Endothelial cell of umbilical vein (primary cell): ENCODE data around the gene SYNE1. TPM values are rescaled to one million over a fixed set of nuclear protein-coding genes. Genes with fewer than 3 reads are reported as not detected.

Source experiments
- BruUV-seq: library from RNA; stranded (reverse); fragments of 400-500 nt; replicated peaks from 2 replicates; lab custom pipeline; 2021; lab: Mats Ljungman, UMichigan
- CTCF ChIA-PET: fragments of 300-600, 350-600 bp; sonication (Branson Sonifier 250); formaldehyde crosslinking; loops from one replicate; lab custom pipeline; 2021; ENCODE audit warnings: antibody characterized with exemption, inconsistent platforms; lab: Charles Lee
- POLR2A ChIA-PET: fragments of 300-600, 350-600 bp; sonication (Branson Sonifier 250); formaldehyde crosslinking; loops from one replicate; lab custom pipeline; 2021; ENCODE audit warnings: antibody characterized with exemption, inconsistent platforms; lab: Charles Lee
- DNase-seq: peaks from one replicate; pipeline ENCODE4 v3.0.0-alpha.2; 2011; ENCODE audit warnings: low read depth, low spot score
- FAIRE-seq: peaks from 2 replicates; lab custom pipeline; 2011; peaks lifted over from hg19 to GRCh38; lab: Jason Lieb, UNC
- H2AFZ ChIP-seq: 2 replicates; pipeline ENCODE4 v1.6.0; 2012; ENCODE audit warnings: low read depth, low read length, control low read depth, inconsistent platforms
- H3K27ac ChIP-seq: 2 replicates; pipeline ENCODE4 v1.5.1; 2011; ENCODE audit warnings: low read depth, mild to moderate bottlenecking, control low read depth, low read length, moderate library complexity; ENCODE audit not compliant: insufficient read depth
- H3K27me3 ChIP-seq, 2 experiments: 2 replicates each; pipeline versions ENCODE4 v1.6.0 to v1.6.1; 2011; ENCODE audit warnings: low read length in 2 of 2, mixed read lengths in 1 of 2; ENCODE audit not compliant: control insufficient read depth in 2 of 2, insufficient read depth in 2 of 2
- H3K36me3 ChIP-seq, 2 experiments: 2 replicates in 1 of 2; 3 replicates in 1 of 2; pipeline ENCODE4 v1.5.1; 2011; ENCODE audit warnings: low read length in 2 of 2, mild to moderate bottlenecking in 1 of 2, moderate library complexity in 1 of 2; ENCODE audit not compliant: control insufficient read depth in 2 of 2, insufficient read depth in 2 of 2; ENCODE audit errors: extremely low read depth in 1 of 2
- H3K4me1 ChIP-seq: 3 replicates; pipeline ENCODE4 v1.5.1; 2011; ENCODE audit warnings: mild to moderate bottlenecking, low read length; ENCODE audit not compliant: control insufficient read depth, insufficient read depth; ENCODE audit errors: extremely low read depth
- H3K4me2 ChIP-seq: 2 replicates; pipeline ENCODE4 v1.6.1; 2011; ENCODE audit warnings: low read length, control low read depth, mixed read lengths; ENCODE audit not compliant: insufficient read depth
- H3K4me3 ChIP-seq, 3 experiments: fragments of 200-600 bp in 1 of 3; sonication (generic), shearing (Covaris generic) in 1 of 3; replicated peaks in 1 of 3; 2 replicates each; pipeline ENCODE4 v1.5.1; 2011 to 2016; ENCODE audit warnings: control low read depth in 3 of 3, low read length in 3 of 3, mild to moderate bottlenecking in 2 of 3, inconsistent platforms in 1 of 3, low read depth in 1 of 3, moderate library complexity in 1 of 3; ENCODE audit not compliant: insufficient read depth in 1 of 3
- H3K79me2 ChIP-seq: 2 replicates; pipeline ENCODE4 v1.6.0; 2012; ENCODE audit warnings: low read length, inconsistent platforms; ENCODE audit not compliant: control insufficient read depth, insufficient read depth
- H3K9ac ChIP-seq: replicated peaks from 2 replicates; pipeline ENCODE3; 2011; ENCODE audit warnings: low read length, control low read depth; ENCODE audit not compliant: insufficient read depth; ENCODE audit errors: extremely low read depth
- H3K9me1 ChIP-seq: replicated peaks from 3 replicates; pipeline ENCODE4 v1.6.0; 2011; ENCODE audit warnings: mild to moderate bottlenecking, low read length; ENCODE audit not compliant: control insufficient read depth, insufficient read depth; ENCODE audit errors: extremely low read depth
- H3K9me3 ChIP-seq: replicated peaks from 2 replicates; pipeline ENCODE4 v1.5.1; 2012; ENCODE audit warnings: low read length, inconsistent platforms; ENCODE audit not compliant: control insufficient read depth, insufficient read depth
- H4K20me1 ChIP-seq: replicated peaks from 2 replicates; pipeline ENCODE3; 2011; ENCODE audit warnings: mild to moderate bottlenecking, low read length; ENCODE audit not compliant: control insufficient read depth, insufficient read depth; ENCODE audit errors: extremely low read depth
- EZH2 ChIP-seq: IDR thresholded peaks from 2 replicates; pipeline ENCODE4 v1.6.1; 2012; ENCODE audit warnings: borderline replicate concordance, low read depth, mild to moderate bottlenecking, moderate library complexity, low read length, inconsistent platforms; ENCODE audit not compliant: severe bottlenecking
- FOS ChIP-seq: IDR thresholded peaks from 2 replicates; pipeline ENCODE4 v1.6.1; 2011; ENCODE audit warnings: mild to moderate bottlenecking, low read length, moderate library complexity, borderline replicate concordance; ENCODE audit not compliant: insufficient read depth
- GATA2 ChIP-seq: IDR thresholded peaks from 2 replicates; pipeline ENCODE4 v1.7.0; 2011; ENCODE audit warnings: low read depth, mild to moderate bottlenecking, moderate library complexity, mixed read lengths, low read length; ENCODE audit not compliant: insufficient read length, insufficient read depth
- JUN ChIP-seq: IDR thresholded peaks from 2 replicates; pipeline ENCODE4 v1.6.1; 2011; ENCODE audit warnings: borderline replicate concordance, low read depth; ENCODE audit not compliant: insufficient read length, insufficient read depth
- MAX ChIP-seq: IDR thresholded peaks from 2 replicates; pipeline ENCODE4 v1.6.1; 2011; ENCODE audit not compliant: insufficient read depth, insufficient read length
- MYC ChIP-seq: IDR thresholded peaks from one replicate; pipeline ENCODE4 v1.6.1; 2011; ENCODE audit warnings: mild to moderate bottlenecking, low read depth, low read length
- POLR2A ChIP-seq: IDR thresholded peaks from 2 replicates; pipeline ENCODE4 v1.6.1; 2012; ENCODE audit warnings: low read depth, mild to moderate bottlenecking, control low read depth, low read length
- POLR2AphosphoS5 ChIP-seq: IDR thresholded peaks from 2 replicates; pipeline ENCODE4 v1.6.1; 2012; ENCODE audit warnings: low read depth, mild to moderate bottlenecking, control low read depth, low read length, moderate library complexity; ENCODE audit not compliant: insufficient read depth
- dilution Hi-C: fragments of 300-500 bp; cut with MboI; formaldehyde crosslinking; loops from one replicate; pipeline ENCODE4 v1.15.0; 2019; ENCODE audit warnings: low sequenced_read_pairs; ENCODE audit not compliant: extremely low pct_ligation_motif_present
- intact Hi-C: fragments of 100-400 bp; cut with micrococcal nuclease; formaldehyde crosslinking; loops from one replicate; pipeline ENCODE4 v1.10.0; 2022
- polyA plus RNA-seq, 4 experiments: library from polyadenylated mRNA; depleted of rRNA in 3 of 4; stranded (reverse) in 3 of 4; unstranded in 1 of 4; fragments of >200 nt; gene quantifications; 2 replicates each; pipeline versions ENCODE4 v1.2.1 to v1.2.3, GENCODE V29; 2011 to 2012; ENCODE audit warnings: missing spikeins in 1 of 4
- total RNA-seq: library from RNA; stranded (reverse); gene quantifications from 2 replicates; pipeline ENCODE4 v1.2.3, GENCODE V29; 2021
- TF ChIP-seq, protein P1 (sequence below), 2 donors: IDR thresholded peaks; 1 replicate in 1 of 2; 2 replicates in 1 of 2; pipeline ENCODE4 v1.5.1; 2011; ENCODE audit warnings: low read length in 2 of 2, mild to moderate bottlenecking in 2 of 2, moderate library complexity in 2 of 2, control low read depth in 1 of 2, inconsistent platforms in 1 of 2, low read depth in 1 of 2; ENCODE audit not compliant: insufficient read depth in 1 of 2; ENCODE audit errors: extremely low read depth in 1 of 2

The SYNE1 gene
- total and polyA plus RNA-seq, 2 donors (not counting 3 experiments of a cell fraction or from before 2014, with no cell fraction given): 26.5 to 52.3 TPM

DNA sequence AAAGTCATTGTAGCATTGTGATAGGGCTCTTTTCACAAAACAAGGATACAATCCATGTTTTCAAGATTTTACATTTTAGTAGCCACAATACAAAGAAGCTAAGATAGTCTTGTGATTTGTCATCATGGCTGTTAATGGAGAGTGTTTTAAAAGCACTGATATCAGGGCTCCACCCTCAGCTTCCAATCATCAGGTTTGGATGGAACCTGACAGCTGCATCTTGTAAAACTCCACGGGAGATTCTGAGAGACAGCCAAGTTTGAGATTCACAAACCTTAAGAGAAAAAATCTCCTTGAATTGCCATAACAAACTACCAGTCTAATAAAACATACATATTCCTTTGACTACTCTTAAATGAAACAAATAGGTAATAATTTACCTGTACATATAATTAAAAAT is 549.5 kb downstream of the SYNE1 start:
- DNase-seq (no peak), FAIRE-seq (no peak)
- no peak for TF ChIP-seq POLR2A
- TF ChIP-seq, protein P1, sequence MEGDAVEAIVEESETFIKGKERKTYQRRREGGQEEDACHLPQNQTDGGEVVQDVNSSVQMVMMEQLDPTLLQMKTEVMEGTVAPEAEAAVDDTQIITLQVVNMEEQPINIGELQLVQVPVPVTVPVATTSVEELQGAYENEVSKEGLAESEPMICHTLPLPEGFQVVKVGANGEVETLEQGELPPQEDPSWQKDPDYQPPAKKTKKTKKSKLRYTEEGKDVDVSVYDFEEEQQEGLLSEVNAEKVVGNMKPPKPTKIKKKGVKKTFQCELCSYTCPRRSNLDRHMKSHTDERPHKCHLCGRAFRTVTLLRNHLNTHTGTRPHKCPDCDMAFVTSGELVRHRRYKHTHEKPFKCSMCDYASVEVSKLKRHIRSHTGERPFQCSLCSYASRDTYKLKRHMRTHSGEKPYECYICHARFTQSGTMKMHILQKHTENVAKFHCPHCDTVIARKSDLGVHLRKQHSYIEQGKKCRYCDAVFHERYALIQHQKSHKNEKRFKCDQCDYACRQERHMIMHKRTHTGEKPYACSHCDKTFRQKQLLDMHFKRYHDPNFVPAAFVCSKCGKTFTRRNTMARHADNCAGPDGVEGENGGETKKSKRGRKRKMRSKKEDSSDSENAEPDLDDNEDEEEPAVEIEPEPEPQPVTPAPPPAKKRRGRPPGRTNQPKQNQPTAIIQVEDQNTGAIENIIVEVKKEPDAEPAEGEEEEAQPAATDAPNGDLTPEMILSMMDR (IDR thresholded peaks at IDR 0.05; ENCODE audit: extremely low read depth in 1 of 2, insufficient read depth in 1 of 2, low read depth in 1 of 2, low read length in 2 of 2): no peak
- no peak for TF ChIP-seq EZH2
- no peak for TF ChIP-seq GATA2
- TF ChIP-seq FOS: no peak
- TF ChIP-seq MAX: no peak
- no peak for TF ChIP-seq POLR2AphosphoS5
- no peak for TF ChIP-seq MYC
- no peak for TF ChIP-seq JUN
- peaks cover 19% of the 10 kb centered on the region for H3K4me1 ChIP-seq
- no peaks in the 10 kb centered on the region for H3K9me1 ChIP-seq
- H2AFZ ChIP-seq: no peak overlapping the region
- no peaks in the 10 kb centered on the region for H3K27me3 ChIP-seq
- H3K4me2 ChIP-seq: no peak overlapping the region
- no peaks in the 10 kb centered on the region for H3K36me3 ChIP-seq
- H3K9me3 ChIP-seq: no peaks in the 10 kb centered on the region
- intact Hi-C loops: no loop called here
- POLR2A ChIA-PET: no interaction called here
- BruUV-seq: no TSS peak
- no peak overlapping the region for H3K27ac ChIP-seq
- CTCF ChIA-PET: no interaction called here
- no peaks in the 10 kb centered on the region for H3K79me2 ChIP-seq
- H3K9ac ChIP-seq: no peak overlapping the region
- no peaks in the 10 kb centered on the region for H4K20me1 ChIP-seq
- H3K4me3 ChIP-seq: no peak overlapping the region
- dilution Hi-C loops: no loop called here
